GM18508 (cell line): ENCODE measurements around the gene MN1.

Experiments used
- ATAC-seq: cut with Tn5 transposase; IDR thresholded peaks from one replicate; pipeline ENCODE4 v1.9.1; 2021; ENCODE audit warnings: moderate number of reproducible peaks; ENCODE audit not compliant: insufficient read depth, unreplicated experiment

The MN1 gene

GRCh38 chr22:27800250-27801201 lies 1.0 kb downstream of the MN1 start:
- ATAC-seq = no peak

GRCh38 chr22:27799827-27800249 lies 1.7 kb downstream of the MN1 start:
- ATAC-seq = no peak

GRCh38 chr22:27799015-27799826 lies 2.3 kb downstream of the MN1 start:
- ATAC-seq = no peak

GRCh38 chr22:27798511-27799014 lies 3.0 kb downstream of the MN1 start:
- no peak for ATAC-seq

- ATAC-seq = no peak
These were observed 3.8 kb downstream of the MN1 start for GRCh38 chr22:27797520-27798391.

- ATAC-seq = no peak
These were observed 4.6 kb downstream of the MN1 start for GRCh38 chr22:27796829-27797519.

GRCh38 chr22:27795696-27796517 lies 5.6 kb downstream of the MN1 start:
- no peak for ATAC-seq

GRCh38 chr22:27795053-27795452 lies 6.5 kb downstream of the MN1 start:
- no peak for ATAC-seq

- no peak for ATAC-seq
These were observed 7.3 kb downstream of the MN1 start for GRCh38 chr22:27794226-27794625.

GRCh38 chr22:27793576-27793975 lies 8.0 kb downstream of the MN1 start:
- ATAC-seq = no peak

GRCh38 chr22:27792452-27793161 lies 8.9 kb downstream of the MN1 start:
- ATAC-seq = no peak

- no peak for ATAC-seq
These were observed 9.7 kb downstream of the MN1 start for GRCh38 chr22:27791859-27792241.

- no peak for ATAC-seq
These were observed 10.2 kb downstream of the MN1 start for GRCh38 chr22:27791159-27791858.

GRCh38 chr22:27790376-27791158 lies 11.0 kb downstream of the MN1 start:
- ATAC-seq = no peak

GRCh38 chr22:27788500-27789288 lies 12.9 kb downstream of the MN1 start:
- no peak for ATAC-seq

GRCh38 chr22:27786965-27787364 lies 14.6 kb downstream of the MN1 start:
- ATAC-seq = no peak
